SK-N-SH (cell line): ENCODE measurements around the gene MET.

ENCODE experiments used
- CTCF ChIP-seq: fragments of 200-600 bp; sonication (generic); IDR thresholded peaks from 2 replicates; pipeline ENCODE4 v1.6.1; 2017; ENCODE audit warnings: antibody characterized with exemption, mild to moderate bottlenecking, moderate library complexity
- FOXM1 ChIP-seq: IDR thresholded peaks from 2 replicates; pipeline ENCODE4 v1.4.0; 2012; ENCODE audit warnings: low read depth, mild to moderate bottlenecking
- GABPA ChIP-seq: IDR thresholded peaks from 2 replicates; pipeline ENCODE4 v1.4.0; 2012; ENCODE audit warnings: low read depth, mild to moderate bottlenecking
- MAX ChIP-seq: IDR thresholded peaks from 2 replicates; pipeline ENCODE4 v1.4.0; 2012; ENCODE audit warnings: low read depth
- PBX3 ChIP-seq: IDR thresholded peaks from 2 replicates; pipeline ENCODE4; 2012
- POLR2AphosphoS5 ChIP-seq: IDR thresholded peaks from 2 replicates; pipeline ENCODE4 v1.6.1; 2012; ENCODE audit warnings: low read depth, low read length
- RAD21 ChIP-seq: IDR thresholded peaks from 2 replicates; pipeline ENCODE4 v1.6.1; 2012; ENCODE audit warnings: mild to moderate bottlenecking, low read length
- RCOR1 ChIP-seq: fragments of 150-350 bp; IDR thresholded peaks from 2 replicates; pipeline ENCODE4 v1.6.1; 2017; ENCODE audit warnings: antibody characterized with exemption, low read length
- REST ChIP-seq: IDR thresholded peaks from 2 replicates; pipeline ENCODE4 v1.6.1; 2012; ENCODE audit warnings: mild to moderate bottlenecking, low read depth, low read length, moderate library complexity
- RXRA ChIP-seq: IDR thresholded peaks from 2 replicates; pipeline ENCODE4 v1.4.0; 2012; ENCODE audit warnings: low read depth, mild to moderate bottlenecking, borderline replicate concordance
- SMC3 ChIP-seq: IDR thresholded peaks from 2 replicates; pipeline ENCODE4 v1.6.1; 2012; ENCODE audit warnings: low read depth, low read length, improper control_type of control experiment
- TAF1 ChIP-seq: IDR thresholded peaks from 2 replicates; pipeline ENCODE4 v1.6.1; 2012; ENCODE audit warnings: low read depth, mild to moderate bottlenecking, low read length, moderate library complexity, borderline replicate concordance
- YY1 ChIP-seq: IDR thresholded peaks from 2 replicates; pipeline ENCODE4 v1.4.0; 2012; ENCODE audit warnings: low read depth, mild to moderate bottlenecking
- ZBTB33 ChIP-seq: IDR thresholded peaks from 2 replicates; pipeline ENCODE4 v1.4.0; 2012; ENCODE audit warnings: low read depth, borderline replicate concordance

GRCh38 chr7:116696707-116697106 is 24.7 kb downstream of the MET start:
- no peak for TF ChIP-seq GABPA
- no peak for TF ChIP-seq CTCF
- no peak for TF ChIP-seq MAX
- no peak for TF ChIP-seq REST
- no peak for TF ChIP-seq SMC3
- no peak for TF ChIP-seq FOXM1
- TF ChIP-seq RAD21: no peak
- TF ChIP-seq RCOR1: no peak
- TF ChIP-seq ZBTB33: no peak
- TF ChIP-seq POLR2AphosphoS5: no peak
- no peak for TF ChIP-seq TAF1
- TF ChIP-seq RXRA: no peak
- no peak for TF ChIP-seq PBX3
- TF ChIP-seq YY1: no peak
